ENCODE results near the gene ATF6. TPM values are rescaled to one million over a fixed set of nuclear protein-coding genes. Genes with fewer than 3 reads are reported as not detected.

ATF6 gene
- total and polyA plus RNA-seq, 2 donors (not counting 1 experiment from before 2014, with no cell fraction given): 25.3 to 27.4 TPM

- no peaks in the 10 kb centered on the region for H3K9me3 ChIP-seq (ENCODE audit: control insufficient read depth, insufficient read depth, low read depth, low read length)
- no peaks in the 10 kb centered on the region for H4K20me1 ChIP-seq (ENCODE audit: control insufficient read depth, extremely low read depth, insufficient read depth, low read length)
- no peak for TF ChIP-seq EZH2 (IDR thresholded peaks at IDR 0.05; ENCODE audit: low read length, missing control alignments)
- peak; percentile 46 to 49 for TF ChIP-seq CTCF (conservative IDR thresholded peaks at IDR 0.05 in 1 of 2, IDR thresholded peaks at IDR 0.05 in 1 of 2; ENCODE audit: low read depth in 1 of 2, low read length in 2 of 2)
- DNase-seq (ENCODE audit: low read depth in 2 of 2): peak; percentile 43 to 56
- no peaks in the 10 kb centered on the region for H3K27me3 ChIP-seq (ENCODE audit: control insufficient read depth, insufficient read depth, low read length)
- H3K4me2 ChIP-seq (ENCODE audit: extremely low read depth, insufficient read depth, low read length): peak overlapping the region; percentile 92
- H3K27ac ChIP-seq (ENCODE audit: insufficient read depth, low read length): peak overlapping the region; percentile 84
- H2AFZ ChIP-seq (ENCODE audit: low read length): peak overlapping the region; percentile 91
- H3K4me1 ChIP-seq (ENCODE audit: control insufficient read depth, extremely low read depth, insufficient read depth, low read length): peaks cover 11% of the 10 kb centered on the region
- peak overlapping the region; percentile 86 for H3K9ac ChIP-seq (ENCODE audit: insufficient read depth, low read length)
- H3K36me3 ChIP-seq (ENCODE audit: control insufficient read depth, insufficient read depth, low read length): no peaks in the 10 kb centered on the region
- no peaks in the 10 kb centered on the region for H3K79me2 ChIP-seq (ENCODE audit: control insufficient read depth, insufficient read depth, low read length)
- peak overlapping the region; percentile 71 to 90 (median 82) for H3K4me3 ChIP-seq (replicated peaks in 1 of 4; ENCODE audit: control extremely low read depth in 1 of 4, insufficient read depth in 1 of 4, low read depth in 3 of 4, low read length in 4 of 4)
These were observed 40.1 kb upstream of the ATF6 start for GRCh38 chr1:161725908-161726472.

GRCh38 chr1:161726473-161727255 is 39.5 kb upstream of the ATF6 start:
- Histone ChIP-seq H3K79me2 (ENCODE audit: control insufficient read depth, insufficient read depth, low read length) (no peaks in the 10 kb centered on the region), H3K27me3 (ENCODE audit: control insufficient read depth, insufficient read depth, low read length) (no peaks in the 10 kb centered on the region), H3K9me3 (ENCODE audit: control insufficient read depth, insufficient read depth, low read depth, low read length) (no peaks in the 10 kb centered on the region), H3K27ac (ENCODE audit: insufficient read depth, low read length) (peak overlapping the region; percentile 95), H4K20me1 (ENCODE audit: control insufficient read depth, extremely low read depth, insufficient read depth, low read length) (no peaks in the 10 kb centered on the region), H3K9ac (ENCODE audit: insufficient read depth, low read length) (peak overlapping the region; percentile 88), H2AFZ (ENCODE audit: low read length) (peak overlapping the region; percentile 91), H3K4me1 (ENCODE audit: control insufficient read depth, extremely low read depth, insufficient read depth, low read length) (peaks cover 8% of the 10 kb centered on the region), H3K36me3 (ENCODE audit: control insufficient read depth, insufficient read depth, low read length) (no peaks in the 10 kb centered on the region), H3K4me3 (replicated peaks in 1 of 4; ENCODE audit: control extremely low read depth in 1 of 4, insufficient read depth in 1 of 4, low read depth in 3 of 4, low read length in 4 of 4) (peak overlapping the region; percentile 71 to 90 (median 82)), H3K4me2 (ENCODE audit: extremely low read depth, insufficient read depth, low read length) (peak overlapping the region; percentile 92)
- peak; percentile 79 to 83 for DNase-seq (ENCODE audit: low read depth in 2 of 2)
- TF ChIP-seq CTCF (conservative IDR thresholded peaks at IDR 0.05 in 1 of 2, IDR thresholded peaks at IDR 0.05 in 1 of 2; ENCODE audit: low read depth in 1 of 2, low read length in 2 of 2): no peak

GRCh38 chr1:161727256-161727924 is 38.7 kb upstream of the ATF6 start:
- H3K9me3 ChIP-seq (ENCODE audit: control insufficient read depth, insufficient read depth, low read depth, low read length): no peaks in the 10 kb centered on the region
- peak overlapping the region; percentile 89 for H3K4me2 ChIP-seq (ENCODE audit: extremely low read depth, insufficient read depth, low read length)
- TF ChIP-seq EZH2 (IDR thresholded peaks at IDR 0.05; ENCODE audit: low read length, missing control alignments) (no peak), CTCF (conservative IDR thresholded peaks at IDR 0.05 in 1 of 2, IDR thresholded peaks at IDR 0.05 in 1 of 2; ENCODE audit: low read depth in 1 of 2, low read length in 2 of 2) (no peak)
- DNase-seq (ENCODE audit: low read depth in 2 of 2): peak; percentile 55 to 91
- H3K4me1 ChIP-seq (ENCODE audit: control insufficient read depth, extremely low read depth, insufficient read depth, low read length): peaks cover 4% of the 10 kb centered on the region
- H3K4me3 ChIP-seq (replicated peaks in 1 of 4; ENCODE audit: control extremely low read depth in 1 of 4, insufficient read depth in 1 of 4, low read depth in 3 of 4, low read length in 4 of 4): peak overlapping the region; percentile 52 to 81 (median 75)
- peak overlapping the region; percentile 60 for H2AFZ ChIP-seq (ENCODE audit: low read length)
- H3K36me3 ChIP-seq (ENCODE audit: control insufficient read depth, insufficient read depth, low read length): no peaks in the 10 kb centered on the region
- peak overlapping the region; percentile 95 for H3K27ac ChIP-seq (ENCODE audit: insufficient read depth, low read length)
- no peaks in the 10 kb centered on the region for H4K20me1 ChIP-seq (ENCODE audit: control insufficient read depth, extremely low read depth, insufficient read depth, low read length)
- H3K79me2 ChIP-seq (ENCODE audit: control insufficient read depth, insufficient read depth, low read length): no peaks in the 10 kb centered on the region
- peak overlapping the region; percentile 88 for H3K9ac ChIP-seq (ENCODE audit: insufficient read depth, low read length)
- no peaks in the 10 kb centered on the region for H3K27me3 ChIP-seq (ENCODE audit: control insufficient read depth, insufficient read depth, low read length)

All from fibroblast of lung (primary cell).